GM19395 (cell line): ENCODE data around the gene TJAP1.
"Not testable (repeated sequence)": the region's sequence is repeated elsewhere in the genome, so short reads cannot be mapped to it uniquely, and the experiment has no call there.

Experiments used
- ATAC-seq: cut with Tn5 transposase; IDR thresholded peaks from one replicate; pipeline ENCODE4 v1.9.1; 2021; ENCODE audit warnings: mild to moderate bottlenecking, moderate library complexity; ENCODE audit not compliant: unreplicated experiment

Gene TJAP1

DNA sequence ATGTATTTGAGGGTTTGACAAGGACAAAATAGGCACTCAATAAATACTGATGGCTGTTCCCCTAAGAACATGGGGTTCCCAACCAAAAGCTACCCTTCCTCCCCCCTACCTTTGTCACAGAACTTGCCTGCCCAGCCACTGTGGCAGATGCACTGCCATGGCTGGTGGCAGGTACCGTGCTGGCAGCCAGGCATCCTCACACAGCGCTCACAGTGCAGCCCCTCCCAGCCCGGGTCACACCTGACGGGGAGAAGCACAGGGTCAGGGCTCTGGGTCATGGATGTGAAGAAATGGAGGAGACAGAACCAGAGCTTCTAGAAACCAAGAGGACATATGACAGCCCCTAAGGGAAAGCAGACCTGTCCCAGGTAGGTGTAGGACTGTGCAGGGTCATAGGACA, 24.5 kb upstream of the TJAP1 start:
- no peak for ATAC-seq

DNA sequence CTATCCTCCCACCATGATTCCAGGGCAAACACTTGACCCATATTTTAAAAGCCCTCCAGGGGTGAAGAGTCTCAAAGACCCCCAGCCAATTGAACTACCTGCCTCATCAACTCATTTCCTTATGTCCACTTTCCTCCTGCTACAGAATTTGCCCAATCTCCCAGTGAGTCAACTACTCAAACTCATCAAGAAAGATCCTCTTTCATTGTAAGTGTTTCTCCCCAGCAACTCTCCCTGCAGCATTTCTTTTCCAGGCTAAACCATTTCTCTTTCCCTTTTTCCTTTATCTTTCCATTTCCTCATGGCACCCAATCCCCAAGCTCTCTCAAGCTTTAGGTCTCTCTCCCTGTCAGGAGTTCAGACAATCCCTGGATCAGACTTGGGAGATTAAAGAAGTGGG, 23.5 kb upstream of the TJAP1 start:
- ATAC-seq: no peak

- peak; percentile 66 for ATAC-seq
Observed at GRCh38 chr6:43454290-43454695, 23.1 kb upstream of the TJAP1 start.

- ATAC-seq: no peak
Observed at GRCh38 chr6:43454696-43455530, 22.5 kb upstream of the TJAP1 start.

GRCh38 chr6:43455531-43456428, 21.6 kb upstream of the TJAP1 start, which contains the start of gene DLK2:
DLK2 (minus strand) TSS chr6:43455548; CDS start chr6:43454825, 723 bp downstream.
- ATAC-seq: no peak

- no peak for ATAC-seq
Observed at GRCh38 chr6:43457643-43458042, 19.7 kb upstream of the TJAP1 start.

DNA sequence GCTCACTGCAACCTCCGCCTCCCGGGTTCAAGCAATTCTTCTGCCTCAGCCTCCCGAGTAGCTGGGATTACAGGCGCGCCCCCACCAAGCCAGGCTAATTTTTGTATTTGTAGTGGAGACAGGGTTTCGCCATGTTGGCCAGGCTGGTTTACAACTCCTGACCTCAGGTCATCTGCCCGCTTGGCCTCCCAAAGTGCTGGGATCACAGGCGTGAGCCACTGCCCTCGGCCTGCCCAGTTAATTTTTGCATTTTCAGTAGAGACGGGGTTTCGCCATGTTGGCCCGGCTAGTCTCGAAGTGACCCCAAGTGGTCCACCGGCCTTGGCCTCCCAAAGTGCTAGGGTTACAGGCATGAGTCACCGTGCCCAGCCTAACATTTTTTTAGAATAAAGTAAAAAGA, 19.2 kb upstream of the TJAP1 start:
- not testable (repeated sequence) for ATAC-seq

DNA sequence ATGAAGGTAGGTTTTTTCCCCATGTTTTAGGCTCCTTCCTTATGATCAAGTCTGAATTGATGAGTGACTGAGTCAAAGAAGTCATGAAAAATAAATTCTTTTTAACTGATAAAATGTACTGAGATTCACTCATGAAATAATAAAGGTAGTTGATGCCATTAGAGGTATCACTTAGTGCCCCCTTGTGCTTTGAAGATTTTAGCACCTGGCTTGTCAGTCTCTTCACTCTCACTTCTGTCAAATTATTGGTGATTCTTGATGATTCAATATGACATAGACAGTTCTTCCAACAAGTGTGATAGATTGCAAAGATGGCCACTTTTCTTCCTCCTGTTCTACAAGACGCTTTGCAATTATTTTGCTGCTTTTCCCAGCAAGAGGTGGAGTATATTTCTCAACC, 17.8 kb upstream of the TJAP1 start:
- no peak for ATAC-seq

DNA sequence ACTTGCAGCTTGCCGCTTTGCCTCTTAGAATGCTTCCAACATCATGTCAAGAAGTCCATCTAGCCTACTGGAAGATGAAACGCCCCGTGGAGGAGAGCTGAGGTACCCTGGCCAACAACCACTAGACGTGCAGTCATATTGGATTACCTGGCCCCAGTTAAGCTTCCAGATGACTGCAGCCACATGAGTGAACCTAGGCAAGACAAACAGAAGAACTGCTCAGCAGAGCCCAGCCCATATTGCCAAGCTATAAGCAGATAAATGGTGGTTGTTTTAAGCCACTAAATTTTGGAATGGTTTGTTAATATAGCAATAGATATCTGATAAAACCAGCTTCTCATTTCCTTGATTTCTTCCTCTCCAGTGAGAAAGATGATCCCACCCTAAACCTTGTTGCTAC, 17.3 kb upstream of the TJAP1 start:
- ATAC-seq: no peak

DNA sequence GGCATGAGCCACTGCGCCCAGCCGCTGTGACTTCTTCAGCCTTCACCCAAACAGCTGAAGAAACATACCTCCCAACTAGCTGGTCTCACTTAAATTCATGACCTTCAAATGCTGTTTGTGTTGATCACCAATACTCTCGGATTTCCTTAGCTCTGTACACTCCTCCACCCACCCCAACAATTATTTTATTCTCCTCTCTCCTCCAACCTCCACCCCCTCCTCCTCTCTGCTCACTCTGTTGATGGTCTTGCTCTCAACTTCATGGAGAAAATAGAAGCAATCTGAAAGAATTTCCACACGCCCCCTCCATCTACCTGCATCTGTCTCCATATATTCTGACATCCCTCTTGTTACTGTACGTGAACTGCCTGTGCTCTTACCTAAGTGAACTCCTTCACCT, 15.4 kb upstream of the TJAP1 start:
- ATAC-seq: no peak

- ATAC-seq: no peak
Observed at GRCh38 chr6:43464337-43464736, 13.0 kb upstream of the TJAP1 start.

GRCh38 chr6:43465948-43466347, 11.4 kb upstream of the TJAP1 start:
- no peak for ATAC-seq

DNA sequence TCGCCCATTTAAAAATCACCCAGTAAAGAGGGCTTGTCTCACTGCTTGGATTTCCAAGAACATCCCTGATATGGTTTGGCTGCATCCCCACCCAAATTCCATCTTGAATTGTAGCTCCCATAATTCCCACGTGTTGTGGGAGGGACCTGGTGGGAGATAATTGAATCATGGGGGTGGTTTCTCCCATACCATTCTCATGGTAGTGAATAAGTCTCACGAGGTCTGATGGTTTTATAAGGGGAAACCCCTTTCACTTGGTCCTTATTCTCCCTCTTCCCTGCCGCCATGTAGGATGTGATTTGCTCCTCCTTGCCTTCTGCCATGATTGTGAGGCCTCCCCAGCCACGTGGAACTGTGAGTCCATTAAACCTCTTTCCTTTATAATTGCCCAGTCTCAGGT, 10.1 kb upstream of the TJAP1 start:
- not testable (repeated sequence) for ATAC-seq

DNA sequence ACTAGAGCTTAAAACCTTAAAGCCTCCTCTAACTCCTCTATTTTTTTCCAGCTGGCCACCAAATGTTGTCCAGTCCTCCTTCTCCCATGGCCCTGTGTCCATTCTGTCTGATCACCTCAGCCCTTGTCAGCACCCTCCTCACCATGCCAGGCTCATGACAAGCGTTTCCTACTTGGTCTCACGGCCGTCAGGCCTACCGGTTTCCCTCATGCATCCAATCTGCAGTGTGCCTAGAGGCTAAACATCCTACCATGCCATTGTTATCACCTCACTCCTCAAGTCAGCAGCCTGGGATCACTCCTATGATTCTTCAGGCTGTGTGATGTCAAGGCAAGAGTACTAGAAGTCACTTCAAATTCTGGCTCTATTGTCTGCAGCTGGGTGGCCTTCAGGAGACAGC, 9.6 kb upstream of the TJAP1 start:
- ATAC-seq: no peak

- no peak for ATAC-seq
Observed at GRCh38 chr6:43468240-43468639, 9.1 kb upstream of the TJAP1 start.

GRCh38 chr6:43468748-43469681, 8.4 kb upstream of the TJAP1 start:
- no peak for ATAC-seq

- no peak for ATAC-seq
Observed at GRCh38 chr6:43469947-43470346, 7.4 kb upstream of the TJAP1 start.

DNA sequence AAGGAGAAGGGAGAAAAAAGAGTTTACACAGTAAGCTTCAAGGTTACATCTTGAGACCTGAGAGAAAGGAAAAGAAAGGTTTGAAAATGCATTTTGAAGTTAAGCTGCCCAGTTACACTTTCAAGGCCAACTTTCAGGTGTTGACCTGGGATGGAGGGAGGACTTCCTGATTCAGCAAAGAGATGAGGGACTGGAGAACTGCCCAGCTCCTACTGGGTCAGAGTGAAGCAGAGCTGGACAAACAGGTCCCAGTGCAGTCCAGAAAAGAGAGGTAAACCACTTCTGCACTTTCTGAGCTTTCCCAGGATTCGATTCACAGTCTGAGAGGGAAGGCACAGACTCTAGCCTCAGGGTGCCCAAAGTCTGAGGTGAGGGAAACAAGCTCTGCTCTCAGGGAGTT, 6.0 kb upstream of the TJAP1 start:
- no peak for ATAC-seq

DNA sequence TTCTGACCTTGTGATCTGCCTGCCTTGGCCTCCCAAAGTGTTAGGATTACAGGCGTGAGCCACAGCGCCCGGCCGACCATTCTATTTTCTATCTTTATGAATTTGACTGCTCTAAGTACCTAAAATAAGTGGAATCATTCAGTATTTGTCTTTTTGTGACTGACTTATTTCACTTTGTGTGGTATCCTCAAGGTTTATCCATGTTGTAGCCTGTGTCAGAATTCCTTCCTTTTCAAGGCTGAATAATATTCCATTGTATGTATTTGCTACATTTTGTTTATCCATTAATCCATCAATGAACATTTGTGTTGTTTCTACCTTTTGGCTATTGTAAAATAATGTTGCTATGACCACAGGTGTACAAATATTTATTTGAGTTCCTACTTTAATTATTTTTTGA, 4.9 kb upstream of the TJAP1 start:
- ATAC-seq: no peak

- ATAC-seq: no peak
Observed at GRCh38 chr6:43475516-43475915, 1.9 kb upstream of the TJAP1 start.

DNA sequence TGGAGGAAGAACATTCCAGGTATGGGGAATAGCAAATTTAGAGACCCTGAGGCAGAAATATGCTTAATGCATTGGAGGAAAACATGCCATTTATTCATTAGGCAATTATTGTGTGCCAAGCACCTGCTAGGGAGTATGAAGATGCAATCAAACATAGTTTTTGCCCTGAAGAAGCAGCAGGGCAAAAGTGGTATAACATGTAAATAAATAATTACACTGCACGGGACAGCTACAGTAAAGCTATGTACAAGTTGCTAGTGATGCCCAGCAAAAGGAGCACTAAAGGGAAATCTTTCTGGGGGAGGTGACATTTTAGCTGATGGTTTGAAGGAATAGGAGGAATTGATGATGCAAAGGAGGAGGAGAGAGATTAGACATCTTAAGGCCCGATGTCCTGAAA, 624 bp upstream of the TJAP1 start:
- no peak for ATAC-seq
